GM12878 (cell line): ENCODE data around the gene KCNJ14. TPM values are rescaled to one million over a fixed set of nuclear protein-coding genes. Genes with fewer than 3 reads are reported as not detected.

Experiments used
- ATAC-seq: fragments of 200-7000 bp; cut with Tn5 transposase; 3 replicates; pipeline ENCODE4 v1.9.1; 2020; ENCODE audit warnings: mild to moderate bottlenecking, moderate library complexity
- BruUV-seq: library from RNA; stranded (reverse); fragments of 400-500 nt; replicated peaks from 2 replicates; lab custom pipeline; 2021; lab: Mats Ljungman, UMichigan
- CTCF ChIA-PET: fragments of 300-600 bp; sonication (Branson Sonifier 250); formaldehyde crosslinking; extraction: SDS; loops from one replicate; lab custom pipeline; 2021; ENCODE audit warnings: inconsistent platforms; lab: Yijun Ruan, JAX
- POLR2A ChIA-PET: fragments of 350-600 bp; formaldehyde crosslinking; extraction: SDS; loops from one replicate; lab custom pipeline; 2021; ENCODE audit warnings: inconsistent platforms; lab: Charles Lee
- RAD21 ChIA-PET: fragments of 300-600 bp; sonication (Branson Sonifier 250); formaldehyde crosslinking; loops from one replicate; lab custom pipeline; 2023; ENCODE audit warnings: antibody characterized with exemption; ENCODE audit not compliant: unreplicated experiment; lab: Charles Lee
- SMC1A ChIA-PET: fragments of 300-600 bp; sonication (Branson Sonifier 250); formaldehyde crosslinking; loops from one replicate; lab custom pipeline; 2023; ENCODE audit not compliant: unreplicated experiment, uncharacterized antibody; lab: Charles Lee
- DNase-seq: peaks from one replicate; pipeline ENCODE4 v3.0.0-alpha.2; 2011; ENCODE audit warnings: low read depth, low spot score
- FAIRE-seq: peaks from 3 replicates; lab custom pipeline; 2011; peaks lifted over from hg19 to GRCh38; lab: Jason Lieb, UNC
- H2AFZ ChIP-seq: 2 replicates; pipeline ENCODE4 v1.6.0; 2011; ENCODE audit warnings: low read depth, low read length, control low read depth; ENCODE audit not compliant: control insufficient read depth
- H3K27ac ChIP-seq: 2 replicates; pipeline ENCODE4 v1.5.1; 2011; ENCODE audit warnings: control low read depth; ENCODE audit not compliant: control insufficient read depth, insufficient read depth
- H3K27me3 ChIP-seq, 2 experiments: replicated peaks in 1 of 2; 2 replicates each; pipeline versions ENCODE4 v1.6.0 to v1.6.1; 2011; ENCODE audit warnings: low read length in 1 of 2; ENCODE audit not compliant: control insufficient read depth in 2 of 2, insufficient read depth in 2 of 2
- H3K36me3 ChIP-seq, 2 experiments: 2 replicates each; pipeline ENCODE4 v1.5.1; 2011; ENCODE audit warnings: low read length in 1 of 2; ENCODE audit not compliant: control insufficient read depth in 2 of 2, insufficient read depth in 2 of 2
- H3K4me1 ChIP-seq: 2 replicates; pipeline ENCODE4 v1.6.1; 2011; ENCODE audit warnings: mild to moderate bottlenecking, low read length, moderate library complexity, mixed read lengths; ENCODE audit not compliant: control insufficient read depth, insufficient read depth
- H3K4me2 ChIP-seq: 2 replicates; pipeline ENCODE4 v1.6.0; 2011; ENCODE audit warnings: control low read depth; ENCODE audit not compliant: control insufficient read depth, insufficient read depth
- H3K4me3 ChIP-seq: fragments of 200-600 bp; sonication (generic); 2 replicates; pipeline ENCODE4 v1.5.1; 2016
- H3K79me2 ChIP-seq: 2 replicates; pipeline ENCODE4 v1.6.0; 2011; ENCODE audit warnings: low read length; ENCODE audit not compliant: control insufficient read depth, insufficient read depth
- H3K9ac ChIP-seq: 2 replicates; pipeline ENCODE4 v1.8.0; 2011; ENCODE audit warnings: low read length, control low read depth, mixed read lengths; ENCODE audit not compliant: control insufficient read depth, insufficient read depth
- H3K9me3 ChIP-seq: replicated peaks from 3 replicates; pipeline ENCODE4 v1.5.1; 2011; ENCODE audit warnings: mild to moderate bottlenecking, low read length; ENCODE audit not compliant: control insufficient read depth, insufficient read depth
- H4K20me1 ChIP-seq: 2 replicates; pipeline ENCODE4 v1.6.0; 2011; ENCODE audit not compliant: control insufficient read depth, insufficient read depth
- CHD4 ChIP-seq: fragments of 200-600 bp; sonication (generic); IDR thresholded peaks from 2 replicates; pipeline ENCODE4 v1.6.1; 2016; ENCODE audit warnings: mild to moderate bottlenecking
- EP300 ChIP-seq, 2 experiments: fragments of 150-350 bp in 1 of 2; IDR thresholded peaks; 2 replicates each; pipeline ENCODE4 v1.6.1; 2011 to 2012; ENCODE audit warnings: low read depth in 2 of 2, low read length in 2 of 2, borderline replicate concordance in 1 of 2, improper control_type of control experiment in 1 of 2, inconsistent platforms in 1 of 2; ENCODE audit not compliant: control insufficient read depth in 1 of 2
- HDGF ChIP-seq: fragments of 450-650 bp; IDR thresholded peaks from 2 replicates; pipeline ENCODE4 v1.6.1; 2016; ENCODE audit warnings: antibody characterized with exemption
- KDM1A ChIP-seq: fragments of 200-600 bp; sonication (generic); IDR thresholded peaks from 2 replicates; pipeline ENCODE4 v1.6.1; 2016; ENCODE audit warnings: borderline replicate concordance
- MYB ChIP-seq: fragments of 150-350 bp; IDR thresholded peaks from 2 replicates; pipeline ENCODE4 v1.6.1; 2014; ENCODE audit warnings: mild to moderate bottlenecking, low read depth, low read length, borderline replicate concordance
- SIN3A ChIP-seq: IDR thresholded peaks from 2 replicates; pipeline ENCODE4 v1.6.1; 2012; ENCODE audit warnings: low read depth, low read length, improper control_type of control experiment
- STAT1 ChIP-seq: fragments of 450-650 bp; conservative IDR thresholded peaks from 2 replicates; pipeline ENCODE4 v1.6.1; 2014; ENCODE audit warnings: antibody characterized with exemption, mild to moderate bottlenecking
- TARDBP ChIP-seq: IDR thresholded peaks from 2 replicates; pipeline ENCODE4 v1.6.1; 2016; ENCODE audit warnings: borderline replicate concordance
- ZNF217 ChIP-seq: fragments of 450-650 bp; IDR thresholded peaks from 2 replicates; pipeline ENCODE4 v1.6.1; 2017; ENCODE audit warnings: antibody characterized with exemption, mild to moderate bottlenecking
- WGBS: methylation state at CpG from one replicate; pipeline ENCODE4 v1.1.6; 2016; ENCODE audit warnings: low lambda C conversion rate; ENCODE audit not compliant: insufficient replicate concordance, insufficient coverage; ENCODE audit errors: missing lambda C conversion rate; 5-methylcytosine and 5-hydroxymethylcytosine counted together
- in situ Hi-C: fragments of 300-500 bp; cut with MboI; formaldehyde crosslinking; loops from 9 replicates; pipeline ENCODE4 v1.14.3; 2018; ENCODE audit warnings: mixed read lengths
- intact Hi-C: fragments of 100-400 bp; cut with micrococcal nuclease; formaldehyde crosslinking; loops from one replicate; pipeline ENCODE4 v1.14.2; 2022; ENCODE audit not compliant: unreplicated experiment
- polyA plus RNA-seq, 11 experiments: library from polyadenylated mRNA; depleted of rRNA in 4 of 11; unstranded in 6 of 11; stranded (reverse) in 5 of 11; fragments of >200 nt; fragmentation: Nextera tagmentation in 4 of 11; fragmentation: Illumina TruSeq in 1 of 11; extraction: Ambion mirVana in 4 of 11; extraction: Trizol in 1 of 11; gene quantifications; 1 replicate in 1 of 11; 2 replicates in 10 of 11; pipeline versions ENCODE4 v1.2.1 to v1.2.3, GENCODE V29; 2011 to 2016; ENCODE audit warnings: inconsistent platforms in 2 of 11, missing spikeins in 2 of 11, low read depth in 1 of 11
- total RNA-seq, 4 experiments: library from RNA; depleted of rRNA in 3 of 4; stranded (reverse); fragments of >200 nt in 3 of 4; fragmentation: Illumina TruSeq in 1 of 4; extraction: Trizol in 1 of 4; gene quantifications; 2 replicates each; pipeline versions ENCODE4 v1.2.1 to v1.2.3, GENCODE V29; 2013 to 2021
- TF ChIP-seq, protein P1 (sequence below): IDR thresholded peaks from 2 replicates; pipeline ENCODE4 v1.6.1; 2012; ENCODE audit warnings: low read depth, low read length, improper control_type of control experiment
- TF ChIP-seq, protein P2 (sequence below): fragments of 450-650 bp; IDR thresholded peaks from 2 replicates; pipeline ENCODE4 v1.6.1; 2016; ENCODE audit warnings: mild to moderate bottlenecking, moderate library complexity, borderline replicate concordance
- TF ChIP-seq, protein P3 (sequence below): IDR thresholded peaks from 2 replicates; pipeline ENCODE4 v1.6.1; 2011; ENCODE audit warnings: borderline replicate concordance, low read depth, mild to moderate bottlenecking, moderate library complexity, low read length; ENCODE audit not compliant: insufficient read depth, poor library complexity, severe bottlenecking

KCNJ14 gene
- total and polyA plus RNA-seq, 10 of the 15 experiments (the other 5 are each of a cell fraction or from before 2014, with no cell fraction given), result 0.24 to 1.4 (median 0.42) TPM

DNA sequence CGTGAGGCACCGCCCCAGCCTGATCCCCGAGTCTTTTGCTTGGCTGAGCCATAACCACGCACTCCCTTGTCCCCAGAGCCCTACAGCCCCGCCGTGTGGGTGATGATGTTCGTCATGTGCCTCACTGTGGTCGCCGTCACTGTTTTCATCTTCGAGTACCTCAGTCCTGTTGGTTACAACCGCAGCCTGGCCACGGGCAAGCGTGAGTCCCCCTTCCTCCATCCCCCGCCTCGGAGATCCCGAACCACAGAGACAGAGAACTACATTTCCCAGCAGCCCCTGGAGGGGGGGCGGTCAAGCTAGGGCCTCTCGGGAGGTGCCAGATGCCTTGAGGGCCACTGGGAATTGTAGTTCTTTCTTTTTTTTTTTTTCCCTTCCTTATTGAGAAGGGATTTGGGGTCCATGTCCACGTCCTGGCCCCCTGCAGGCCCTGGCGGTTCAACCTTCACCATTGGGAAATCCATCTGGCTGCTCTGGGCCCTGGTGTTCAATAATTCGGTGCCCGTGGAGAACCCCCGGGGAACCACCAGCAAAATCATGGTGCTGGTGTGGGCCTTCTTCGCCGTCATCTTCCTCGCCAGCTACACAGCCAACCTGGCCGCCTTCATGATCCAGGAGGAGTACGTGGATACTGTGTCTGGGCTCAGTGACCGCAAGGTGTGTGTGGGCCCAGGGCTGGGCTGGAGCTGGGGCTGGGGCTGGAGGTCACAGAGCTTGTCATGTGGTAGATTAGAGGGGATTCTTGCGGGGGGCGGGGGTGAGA, 36.0 kb upstream of the KCNJ14 start (continued):
- TF ChIP-seq, protein P1, sequence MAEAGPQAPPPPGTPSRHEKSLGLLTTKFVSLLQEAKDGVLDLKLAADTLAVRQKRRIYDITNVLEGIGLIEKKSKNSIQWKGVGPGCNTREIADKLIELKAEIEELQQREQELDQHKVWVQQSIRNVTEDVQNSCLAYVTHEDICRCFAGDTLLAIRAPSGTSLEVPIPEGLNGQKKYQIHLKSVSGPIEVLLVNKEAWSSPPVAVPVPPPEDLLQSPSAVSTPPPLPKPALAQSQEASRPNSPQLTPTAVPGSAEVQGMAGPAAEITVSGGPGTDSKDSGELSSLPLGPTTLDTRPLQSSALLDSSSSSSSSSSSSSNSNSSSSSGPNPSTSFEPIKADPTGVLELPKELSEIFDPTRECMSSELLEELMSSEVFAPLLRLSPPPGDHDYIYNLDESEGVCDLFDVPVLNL, result no peak; the same call in 1 of the 2 replicates
- no peak for TF ChIP-seq KDM1A
- peak; percentile 97 for TF ChIP-seq TARDBP
- TF ChIP-seq, protein P2, sequence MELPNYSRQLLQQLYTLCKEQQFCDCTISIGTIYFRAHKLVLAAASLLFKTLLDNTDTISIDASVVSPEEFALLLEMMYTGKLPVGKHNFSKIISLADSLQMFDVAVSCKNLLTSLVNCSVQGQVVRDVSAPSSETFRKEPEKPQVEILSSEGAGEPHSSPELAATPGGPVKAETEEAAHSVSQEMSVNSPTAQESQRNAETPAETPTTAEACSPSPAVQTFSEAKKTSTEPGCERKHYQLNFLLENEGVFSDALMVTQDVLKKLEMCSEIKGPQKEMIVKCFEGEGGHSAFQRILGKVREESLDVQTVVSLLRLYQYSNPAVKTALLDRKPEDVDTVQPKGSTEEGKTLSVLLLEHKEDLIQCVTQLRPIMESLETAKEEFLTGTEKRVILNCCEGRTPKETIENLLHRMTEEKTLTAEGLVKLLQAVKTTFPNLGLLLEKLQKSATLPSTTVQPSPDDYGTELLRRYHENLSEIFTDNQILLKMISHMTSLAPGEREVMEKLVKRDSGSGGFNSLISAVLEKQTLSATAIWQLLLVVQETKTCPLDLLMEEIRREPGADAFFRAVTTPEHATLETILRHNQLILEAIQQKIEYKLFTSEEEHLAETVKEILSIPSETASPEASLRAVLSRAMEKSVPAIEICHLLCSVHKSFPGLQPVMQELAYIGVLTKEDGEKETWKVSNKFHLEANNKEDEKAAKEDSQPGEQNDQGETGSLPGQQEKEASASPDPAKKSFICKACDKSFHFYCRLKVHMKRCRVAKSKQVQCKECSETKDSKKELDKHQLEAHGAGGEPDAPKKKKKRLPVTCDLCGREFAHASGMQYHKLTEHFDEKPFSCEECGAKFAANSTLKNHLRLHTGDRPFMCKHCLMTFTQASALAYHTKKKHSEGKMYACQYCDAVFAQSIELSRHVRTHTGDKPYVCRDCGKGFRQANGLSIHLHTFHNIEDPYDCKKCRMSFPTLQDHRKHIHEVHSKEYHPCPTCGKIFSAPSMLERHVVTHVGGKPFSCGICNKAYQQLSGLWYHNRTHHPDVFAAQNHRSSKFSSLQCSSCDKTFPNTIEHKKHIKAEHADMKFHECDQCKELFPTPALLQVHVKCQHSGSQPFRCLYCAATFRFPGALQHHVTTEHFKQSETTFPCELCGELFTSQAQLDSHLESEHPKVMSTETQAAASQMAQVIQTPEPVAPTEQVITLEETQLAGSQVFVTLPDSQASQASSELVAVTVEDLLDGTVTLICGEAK, result peak; percentile 57; the same call in 1 of the 2 replicates

DNA sequence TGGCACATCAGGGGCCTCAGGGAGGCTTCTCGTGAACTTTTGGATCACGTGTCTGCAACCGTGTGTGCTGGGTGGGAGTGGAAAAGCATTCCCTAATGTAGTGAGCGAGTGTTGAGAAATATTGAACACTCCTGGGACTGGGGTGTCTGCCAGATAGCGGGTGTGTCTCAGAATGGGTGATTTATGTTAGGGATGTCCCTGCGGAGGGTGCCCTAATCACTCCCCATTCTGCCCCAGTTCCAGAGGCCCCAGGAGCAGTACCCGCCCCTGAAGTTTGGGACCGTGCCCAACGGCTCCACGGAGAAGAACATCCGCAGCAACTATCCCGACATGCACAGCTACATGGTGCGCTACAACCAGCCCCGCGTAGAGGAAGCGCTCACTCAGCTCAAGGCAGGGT, 33.8 kb upstream of the KCNJ14 start:
- BruUV-seq, result no TSS peak
- intact Hi-C loops, result no loop called here
- Histone ChIP-seq H3K27ac (no peak overlapping the region), H3K4me2 (no peak overlapping the region), H3K4me1 (peaks cover 14% of the 10 kb centered on the region), H3K9me3 (no peaks in the 10 kb centered on the region), H3K79me2 (no peaks in the 10 kb centered on the region), H2AFZ (no peak overlapping the region), H3K27me3 (no peaks in the 10 kb centered on the region), H3K9ac (no peak overlapping the region), H3K36me3 (no peaks in the 10 kb centered on the region), H3K4me3 (no peak overlapping the region), H4K20me1 (no peaks in the 10 kb centered on the region)
- ATAC-seq (no peak), DNase-seq (no peak), FAIRE-seq (no peak)
- POLR2A ChIA-PET, result no interaction called here
- RAD21 ChIA-PET, result no interaction called here
- in situ Hi-C loops, result no loop called here
- CTCF ChIA-PET, result interaction anchor here (0.7 to 1.9 kb wide), 2 partner anchors 24 to 894 kb away, joined by 3 to 4 read pairs; partner anchors contain the start of gene GRWD1
- SMC1A ChIA-PET, result no interaction called here
- 70% methylated on average over 16 of the region's 16 CpGs for WGBS
- TF ChIP-seq CHD4 (no peak), HDGF (no peak), SIN3A (no peak), EP300 (IDR thresholded peaks at IDR 0.05; ENCODE audit: borderline replicate concordance in 1 of 2, control insufficient read depth in 1 of 2, low read depth in 2 of 2, low read length in 2 of 2) (no peak), MYB (no peak), ZNF217 (no peak), STAT1 (no peak)
- TF ChIP-seq, protein P3, sequence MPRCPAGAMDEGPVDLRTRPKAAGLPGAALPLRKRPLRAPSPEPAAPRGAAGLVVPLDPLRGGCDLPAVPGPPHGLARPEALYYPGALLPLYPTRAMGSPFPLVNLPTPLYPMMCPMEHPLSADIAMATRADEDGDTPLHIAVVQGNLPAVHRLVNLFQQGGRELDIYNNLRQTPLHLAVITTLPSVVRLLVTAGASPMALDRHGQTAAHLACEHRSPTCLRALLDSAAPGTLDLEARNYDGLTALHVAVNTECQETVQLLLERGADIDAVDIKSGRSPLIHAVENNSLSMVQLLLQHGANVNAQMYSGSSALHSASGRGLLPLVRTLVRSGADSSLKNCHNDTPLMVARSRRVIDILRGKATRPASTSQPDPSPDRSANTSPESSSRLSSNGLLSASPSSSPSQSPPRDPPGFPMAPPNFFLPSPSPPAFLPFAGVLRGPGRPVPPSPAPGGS, result no peak
